K562 (cell line): Measurements from ENCODE around the gene MACROD2. TPM values are rescaled to one million over a fixed set of nuclear protein-coding genes. Genes with fewer than 3 reads are reported as not detected.

Source experiments
- ATAC-seq: fragments of 200-7000 bp; cut with Tn5 transposase; 3 replicates; pipeline ENCODE4 v1.9.1; 2020; ENCODE audit warnings: moderate library complexity
- BruUV-seq: library from RNA; stranded (reverse); fragments of 400-500 nt; replicated peaks from 2 replicates; lab custom pipeline; 2021; lab: Mats Ljungman, UMichigan
- CTCF ChIA-PET: fragments of 300-600 bp; formaldehyde crosslinking; extraction: SDS; loops from one replicate; lab custom pipeline; 2021; ENCODE audit warnings: low intra/inter-chr PET ratio; lab: Yijun Ruan, JAX
- POLR2A ChIA-PET: fragments of 300-600, 350-650 bp; sonication (Branson Sonifier 250); formaldehyde crosslinking; extraction: SDS; loops from one replicate; lab custom pipeline; 2021; ENCODE audit warnings: antibody characterized with exemption, inconsistent platforms; lab: Yijun Ruan, JAX
- DNase-seq, 4 experiments: peaks; one replicate each; pipeline versions ENCODE4 v3.0.0 to v3.0.0-alpha.2; 2011 to 2018; ENCODE audit warnings: low spot score in 3 of 4, mixed read lengths in 3 of 4; ENCODE audit errors: extremely low read depth in 1 of 4
- FAIRE-seq: peaks from 2 replicates; lab custom pipeline; 2011; peaks lifted over from hg19 to GRCh38; lab: Jason Lieb, UNC
- H2AFZ ChIP-seq: 2 replicates; pipeline ENCODE4 v1.6.0; 2011; ENCODE audit warnings: low read depth, low read length, control low read depth, inconsistent platforms
- H3K27ac ChIP-seq: fragments of 200-600 bp; 3 replicates; pipeline ENCODE4 v1.8.0; 2011; ENCODE audit warnings: low read depth, mild to moderate bottlenecking, control low read depth, inconsistent platforms, low read length, moderate library complexity, mixed read lengths; ENCODE audit errors: extremely low read depth
- H3K27me3 ChIP-seq, 2 experiments: fragments of 300-600 bp in 1 of 2; 2 replicates in 1 of 2; 3 replicates in 1 of 2; pipeline versions ENCODE4 v1.6.0 to v1.8.0; 2011; ENCODE audit warnings: inconsistent platforms in 2 of 2, low read length in 2 of 2, mild to moderate bottlenecking in 1 of 2, mixed read lengths in 1 of 2, moderate library complexity in 1 of 2; ENCODE audit not compliant: control insufficient read depth in 2 of 2, insufficient read depth in 2 of 2
- H3K36me3 ChIP-seq: fragments of 300-600 bp; 3 replicates; pipeline ENCODE4 v1.8.0; 2011; ENCODE audit warnings: mild to moderate bottlenecking, low read length, inconsistent platforms; ENCODE audit not compliant: control insufficient read depth, insufficient read depth
- H3K4me1 ChIP-seq, 2 experiments: fragments of 200-600 bp in 1 of 2; replicated peaks in 1 of 2; 2 replicates in 1 of 2; 3 replicates in 1 of 2; pipeline versions ENCODE4 v1.5.1 to v1.8.0; 2011; ENCODE audit warnings: inconsistent platforms in 2 of 2, low read length in 2 of 2, mild to moderate bottlenecking in 1 of 2, mixed read lengths in 1 of 2, moderate library complexity in 1 of 2; ENCODE audit not compliant: control insufficient read depth in 2 of 2, insufficient read depth in 2 of 2
- H3K4me2 ChIP-seq: 2 replicates; pipeline ENCODE4 v1.6.1; 2011; ENCODE audit warnings: low read length, control low read depth, inconsistent platforms, mixed read lengths; ENCODE audit not compliant: insufficient read depth
- H3K4me3 ChIP-seq: fragments of 200-600 bp; sonication (generic), shearing (Covaris generic); 2 replicates; pipeline ENCODE4 v1.5.1; 2016; ENCODE audit warnings: control low read depth, inconsistent platforms
- H3K79me2 ChIP-seq: fragments of 200-600 bp; 3 replicates; pipeline ENCODE4 v1.8.0; 2011; ENCODE audit warnings: low read length, inconsistent platforms; ENCODE audit not compliant: control insufficient read depth, insufficient read depth
- H3K9ac ChIP-seq, 2 experiments: 2 replicates each; pipeline versions ENCODE4 v1.6.0 to v1.6.1; 2011; ENCODE audit warnings: low read depth in 2 of 2, low read length in 2 of 2, control low read depth in 1 of 2, inconsistent platforms in 1 of 2, mild to moderate bottlenecking in 1 of 2, mixed read lengths in 1 of 2; ENCODE audit not compliant: insufficient read depth in 1 of 2
- H3K9me1 ChIP-seq: one replicate; pipeline ENCODE4 v1.6.0; 2011; ENCODE audit warnings: inconsistent platforms, mild to moderate bottlenecking, low read length, moderate library complexity; ENCODE audit not compliant: control insufficient read depth, insufficient read depth
- H3K9me3 ChIP-seq: replicated peaks from 2 replicates; pipeline ENCODE4 v1.5.1; 2011; ENCODE audit warnings: low read depth, low read length, inconsistent platforms; ENCODE audit not compliant: control insufficient read depth, insufficient read depth
- H4K20me1 ChIP-seq: replicated peaks from 2 replicates; pipeline ENCODE4 v1.6.1; 2011; ENCODE audit warnings: low read length, inconsistent platforms, mixed read lengths; ENCODE audit not compliant: control insufficient read depth, insufficient read depth
- C11orf30 ChIP-seq: fragments of 450-650 bp; IDR thresholded peaks from 2 replicates; pipeline ENCODE4 v1.6.1; 2016; ENCODE audit warnings: low read depth, mild to moderate bottlenecking
- HNRNPK ChIP-seq: fragments of 200-400 bp; formaldehyde crosslinking; IDR thresholded peaks from one replicate; pipeline ENCODE4 v1.6.1; 2018; ENCODE audit warnings: mild to moderate bottlenecking, low read depth, low read length; ENCODE audit not compliant: poor library complexity, severe bottlenecking
- MECOM ChIP-seq: fragments of 250-450 bp; sonication (Bioruptor Pico); IDR thresholded peaks from 2 replicates; pipeline ENCODE4 v1.8.0; 2022; ENCODE audit warnings: inconsistent platforms
- PTTG1 ChIP-seq: fragments of 450-650 bp; IDR thresholded peaks from 2 replicates; pipeline ENCODE4 v1.6.1; 2016; ENCODE audit warnings: low read depth, mild to moderate bottlenecking, missing genetic modification characterization, missing compliant biosample characterization
- SAP30 ChIP-seq: fragments of 200-600 bp; sonication (generic); IDR thresholded peaks from 2 replicates; pipeline ENCODE4 v1.6.1; 2012; ENCODE audit warnings: borderline replicate concordance, low read depth, mild to moderate bottlenecking, moderate library complexity, low read length, control low read depth, inconsistent platforms; ENCODE audit not compliant: insufficient read depth, poor library complexity, severe bottlenecking
- SPI1 ChIP-seq: IDR thresholded peaks from 2 replicates; pipeline ENCODE4 v1.6.1; 2011; ENCODE audit warnings: low read depth, low read length, control low read depth, borderline replicate concordance
- in situ Hi-C: fragments of 300-500 bp; cut with MboI; formaldehyde crosslinking; loops from 4 replicates; pipeline ENCODE4 v1.15.0; 2018; ENCODE audit warnings: inconsistent platforms, mixed read lengths
- intact Hi-C: fragments of 100-400 bp; cut with micrococcal nuclease; formaldehyde crosslinking; loops from 2 replicates; pipeline ENCODE4 v1.14.2; 2022
- polyA plus RNA-seq, 8 experiments: library from polyadenylated mRNA; depleted of rRNA in 4 of 8; stranded (reverse) in 5 of 8; unstranded in 3 of 8; fragments of >200 nt; fragmentation: Nextera tagmentation in 2 of 8; fragmentation: Illumina TruSeq in 1 of 8; extraction: Ambion mirVana in 2 of 8; extraction: Trizol in 1 of 8; gene quantifications; 2 replicates each; pipeline versions ENCODE4 v1.2.1 to v1.2.3, GENCODE V29; 2011 to 2014; ENCODE audit warnings: inconsistent platforms in 1 of 8, missing spikeins in 1 of 8
- total RNA-seq, 7 experiments: library from RNA; depleted of rRNA in 6 of 7; stranded (reverse); fragments of >200 nt in 6 of 7; fragmentation: Illumina TruSeq in 2 of 7; extraction: Trizol in 2 of 7; gene quantifications; 2 replicates each; pipeline versions ENCODE4 v1.2.1 to v1.2.3, GENCODE V29; 2011 to 2021; ENCODE audit warnings: low replicate concordance in 1 of 7

Gene MACROD2
- total and polyA plus RNA-seq, 9 of the 15 experiments (the other 6 are each of a cell fraction or from before 2014, with no cell fraction given) = not detected

GRCh38 chr20:14488212-14488611, 492.9 kb downstream of the MACROD2 start:
- no TSS peak for BruUV-seq
- intact Hi-C loops = no loop called here
- Histone ChIP-seq H3K79me2 (no peaks in the 10 kb centered on the region), H3K9me3 (no peaks in the 10 kb centered on the region), H2AFZ (no peak overlapping the region), H3K4me3 (no peak overlapping the region), H3K27ac (no peak overlapping the region), H3K9me1 (no peaks in the 10 kb centered on the region), H3K4me1 (no peaks in the 10 kb centered on the region), H3K4me2 (no peak overlapping the region), H3K9ac (no peak overlapping the region), H4K20me1 (no peaks in the 10 kb centered on the region), H3K36me3 (no peaks in the 10 kb centered on the region), H3K27me3 (no peaks in the 10 kb centered on the region)
- DNase-seq (no peak), FAIRE-seq (no peak), ATAC-seq (no peak)
- CTCF ChIA-PET = no interaction called here
- in situ Hi-C loops = no loop called here
- POLR2A ChIA-PET = no interaction called here
- TF ChIP-seq SPI1 (no peak), HNRNPK (no peak), C11orf30 (no peak), SAP30 (no peak), MECOM (no peak), PTTG1 (tag) (no peak)
